Caco-2 (cell line): ENCODE results near the gene CMC2. TPM values are rescaled to one million over a fixed set of nuclear protein-coding genes. Genes with fewer than 3 reads are reported as not detected.

Source experiments
- BruUV-seq: library from RNA; stranded (reverse); fragments of 400-500 nt; replicated peaks from 2 replicates; lab custom pipeline; 2021; lab: Mats Ljungman, UMichigan
- CTCF ChIA-PET: fragments of 300-600 bp; sonication (Branson Sonifier 250); formaldehyde crosslinking; loops from one replicate; lab custom pipeline; 2022; ENCODE audit warnings: antibody characterized with exemption; lab: Charles Lee
- POLR2A ChIA-PET: fragments of 300-600 bp; sonication (Branson Sonifier 250); formaldehyde crosslinking; loops from one replicate; lab custom pipeline; 2022; ENCODE audit warnings: antibody characterized with exemption; lab: Charles Lee
- DNase-seq, 2 experiments: peaks; one replicate each; pipeline versions ENCODE4 v3.0.0 to v3.0.0-alpha.2; 2020 to 2022
- H3K27me3 ChIP-seq: replicated peaks from 2 replicates; pipeline ENCODE4 v1.6.0; 2011; ENCODE audit warnings: low read length; ENCODE audit not compliant: control insufficient read depth, insufficient read depth
- H3K36me3 ChIP-seq: 2 replicates; pipeline ENCODE4 v1.5.1; 2011; ENCODE audit warnings: low read length; ENCODE audit not compliant: control insufficient read depth, insufficient read depth
- H3K4me1 ChIP-seq: fragments of 250-450 bp; sonication (Bioruptor Pico); 2 replicates; pipeline ENCODE4 v1.5.1; 2020; ENCODE audit warnings: mild to moderate bottlenecking
- H3K4me3 ChIP-seq: 2 replicates; pipeline ENCODE4 v1.5.1; 2011; ENCODE audit warnings: low read depth, mild to moderate bottlenecking, control low read depth, low read length
- H3K9me3 ChIP-seq: fragments of 250-450 bp; sonication (Bioruptor Pico); 2 replicates; pipeline ENCODE4 v1.5.1; 2020; ENCODE audit warnings: mild to moderate bottlenecking, moderate library complexity
- H3K27ac Mint-ChIP-seq: one replicate; pipeline ENCODE4 v1.8.0; 2022; ENCODE audit warnings: mixed read lengths; ENCODE audit not compliant: unreplicated experiment
- H3K27me3 Mint-ChIP-seq: one replicate; pipeline ENCODE4 v1.8.0; 2022; ENCODE audit warnings: mixed read lengths; ENCODE audit not compliant: insufficient read depth, unreplicated experiment
- H3K36me3 Mint-ChIP-seq: one replicate; pipeline ENCODE4 v1.8.0; 2022; ENCODE audit warnings: mild to moderate bottlenecking, mixed read lengths; ENCODE audit not compliant: insufficient read depth, unreplicated experiment
- H3K4me1 Mint-ChIP-seq: one replicate; pipeline ENCODE4 v1.8.0; 2022; ENCODE audit warnings: low read depth, mixed read lengths; ENCODE audit not compliant: unreplicated experiment
- H3K4me3 Mint-ChIP-seq: one replicate; pipeline ENCODE4 v1.8.0; 2022; ENCODE audit warnings: mild to moderate bottlenecking, moderate library complexity, mixed read lengths; ENCODE audit not compliant: unreplicated experiment
- H3K9me3 Mint-ChIP-seq: one replicate; pipeline ENCODE4 v1.8.0; 2022; ENCODE audit warnings: mixed read lengths; ENCODE audit not compliant: unreplicated experiment
- intact Hi-C: fragments of 100-400 bp; cut with micrococcal nuclease; formaldehyde crosslinking; loops from one replicate; pipeline ENCODE4 v1.10.0; 2022; ENCODE audit not compliant: unreplicated experiment
- total RNA-seq: library from RNA; stranded (reverse); gene quantifications from 2 replicates; pipeline ENCODE4 v1.2.3, GENCODE V29; 2022
- TF ChIP-seq, protein P1 (sequence below), 2 experiments: fragments of 200-600 bp in 1 of 2; IDR thresholded peaks; 1 replicate in 1 of 2; 2 replicates in 1 of 2; pipeline versions ENCODE4 v1.5.1 to v1.8.0; 2011 to 2022; ENCODE audit warnings: antibody characterized with exemption in 1 of 2, control low read depth in 1 of 2, inconsistent platforms in 1 of 2, low read depth in 1 of 2, low read length in 1 of 2, mild to moderate bottlenecking in 1 of 2, moderate library complexity in 1 of 2; ENCODE audit not compliant: insufficient read depth in 1 of 2, severe bottlenecking in 1 of 2, unreplicated experiment in 1 of 2

The CMC2 gene
- total RNA-seq, 1 experiment from 2014 or later = 94.1 TPM

- peak in 1 of 2 experiments; percentile 69 for DNase-seq
- peak overlapping the region; percentile 75 for H3K4me3 Mint-ChIP-seq
- Histone ChIP-seq H3K9me3 (no peaks in the 10 kb centered on the region), H3K4me3 (peak overlapping the region; percentile 29), H3K36me3 (no peaks in the 10 kb centered on the region), H3K27me3 (no peaks in the 10 kb centered on the region), H3K4me1 (peaks cover 58% of the 10 kb centered on the region)
- intact Hi-C loops = loop anchor here (1.0 kb wide), 1 partner anchor 10 kb away; the partner anchor contains the start of gene CENPN
- H3K36me3 Mint-ChIP-seq = peaks cover 28% of the 10 kb centered on the region
- TF ChIP-seq, protein P1, sequence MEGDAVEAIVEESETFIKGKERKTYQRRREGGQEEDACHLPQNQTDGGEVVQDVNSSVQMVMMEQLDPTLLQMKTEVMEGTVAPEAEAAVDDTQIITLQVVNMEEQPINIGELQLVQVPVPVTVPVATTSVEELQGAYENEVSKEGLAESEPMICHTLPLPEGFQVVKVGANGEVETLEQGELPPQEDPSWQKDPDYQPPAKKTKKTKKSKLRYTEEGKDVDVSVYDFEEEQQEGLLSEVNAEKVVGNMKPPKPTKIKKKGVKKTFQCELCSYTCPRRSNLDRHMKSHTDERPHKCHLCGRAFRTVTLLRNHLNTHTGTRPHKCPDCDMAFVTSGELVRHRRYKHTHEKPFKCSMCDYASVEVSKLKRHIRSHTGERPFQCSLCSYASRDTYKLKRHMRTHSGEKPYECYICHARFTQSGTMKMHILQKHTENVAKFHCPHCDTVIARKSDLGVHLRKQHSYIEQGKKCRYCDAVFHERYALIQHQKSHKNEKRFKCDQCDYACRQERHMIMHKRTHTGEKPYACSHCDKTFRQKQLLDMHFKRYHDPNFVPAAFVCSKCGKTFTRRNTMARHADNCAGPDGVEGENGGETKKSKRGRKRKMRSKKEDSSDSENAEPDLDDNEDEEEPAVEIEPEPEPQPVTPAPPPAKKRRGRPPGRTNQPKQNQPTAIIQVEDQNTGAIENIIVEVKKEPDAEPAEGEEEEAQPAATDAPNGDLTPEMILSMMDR (IDR thresholded peaks at IDR 0.05; ENCODE audit: insufficient read depth in 1 of 2, low read depth in 1 of 2, low read length in 1 of 2, severe bottlenecking in 1 of 2, unreplicated experiment in 1 of 2) = no peak
- ChIA-PET CTCF (interaction anchor here (0.6 to 1.8 kb wide), 5 partner anchors 10 to 84 kb away, joined by 3 to 9 read pairs (median 4); partner anchors contain the start of genes ATMIN, CENPN and CMC2), POLR2A (interaction anchor here (0.6 to 2.0 kb wide), 2 partner anchors 10 to 603 kb away, joined by 4 to 10 read pairs; partner anchors contain the start of genes CENPN and CMC2)
- BruUV-seq = no TSS peak
- H3K4me1 Mint-ChIP-seq = peaks cover 67% of the 10 kb centered on the region
- H3K9me3 Mint-ChIP-seq = no peaks in the 10 kb centered on the region
- H3K27ac Mint-ChIP-seq = peak overlapping the region; percentile 80
- H3K27me3 Mint-ChIP-seq = no peaks in the 10 kb centered on the region
Observed at GRCh38 chr16:80997139-80997798, 9.4 kb downstream of the CMC2 start.

DNA sequence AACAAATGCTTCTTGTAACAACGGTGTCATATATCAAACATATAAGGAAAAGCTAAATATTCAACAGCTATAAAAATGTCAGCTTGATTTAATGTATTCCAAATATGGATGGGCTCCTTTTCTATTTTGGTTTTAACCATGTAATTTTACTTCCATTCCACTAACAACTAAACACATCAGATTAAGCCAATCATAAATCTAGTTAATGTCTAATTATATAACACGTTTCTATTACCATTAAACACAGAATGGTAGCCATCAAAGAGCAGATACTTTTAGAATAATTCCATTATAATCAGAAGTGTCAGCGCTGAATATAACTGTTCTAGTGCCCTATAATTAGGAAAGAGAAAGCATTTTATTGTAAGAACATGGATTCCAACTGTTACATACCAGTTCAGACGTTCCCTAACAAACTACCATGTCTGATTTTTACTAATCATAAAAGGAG, 10.0 kb downstream of the CMC2 start:
- H3K4me3 Mint-ChIP-seq = peak overlapping the region; percentile 75
- H3K4me3 ChIP-seq = peak overlapping the region; percentile 29; the same call in 1 of the 2 replicates
- H3K4me1 Mint-ChIP-seq = peaks cover 68% of the 10 kb centered on the region
- peaks cover 63% of the 10 kb centered on the region for H3K4me1 ChIP-seq
- TSS peak; percentile 15 for BruUV-seq
- H3K36me3 Mint-ChIP-seq = peaks cover 31% of the 10 kb centered on the region
- H3K27me3 ChIP-seq = no peaks in the 10 kb centered on the region
- TF ChIP-seq, protein P1 (IDR thresholded peaks at IDR 0.05; ENCODE audit: insufficient read depth in 1 of 2, low read depth in 1 of 2, low read length in 1 of 2, severe bottlenecking in 1 of 2, unreplicated experiment in 1 of 2) = no peak
- H3K27ac Mint-ChIP-seq = peak overlapping the region; percentile 80
- intact Hi-C loops = loop anchor here (1.0 kb wide), 1 partner anchor 11 kb away; the partner anchor contains the start of gene CENPN
- no peaks in the 10 kb centered on the region for H3K9me3 ChIP-seq
- no peaks in the 10 kb centered on the region for H3K27me3 Mint-ChIP-seq
- CTCF ChIA-PET = interaction anchor here (1.0 to 1.8 kb wide), 3 partner anchors 10 to 47 kb away, joined by 3 to 9 read pairs (median 8); partner anchors contain the start of genes ATMIN, CENPN and CMC2
- POLR2A ChIA-PET = interaction anchor here (2.0 kb wide), 1 partner anchor 10 kb away, joined by 10 read pairs; the partner anchor contains the start of genes CENPN and CMC2
- no peaks in the 10 kb centered on the region for H3K9me3 Mint-ChIP-seq
- no peaks in the 10 kb centered on the region for H3K36me3 ChIP-seq
- DNase-seq = no peak

DNA sequence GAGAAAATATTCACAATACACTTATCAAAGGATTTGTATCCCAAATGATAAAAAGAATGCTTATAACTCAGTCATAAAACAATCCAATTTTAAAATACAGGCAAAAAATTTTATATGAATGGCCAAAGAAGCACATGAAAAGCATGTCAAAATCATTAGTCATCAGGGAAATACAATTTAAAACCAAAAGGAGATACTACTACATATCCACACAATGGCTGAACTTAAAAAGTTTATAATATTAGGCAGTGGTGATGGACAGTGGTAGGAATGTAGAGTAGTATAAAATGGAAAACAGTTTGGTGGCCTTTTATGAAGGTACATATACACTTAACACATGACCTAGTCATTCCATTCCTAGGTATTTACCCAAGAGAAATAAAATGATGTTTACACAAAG, 12.2 kb downstream of the CMC2 start:
- Histone ChIP-seq H3K4me3 (no peak overlapping the region), H3K27me3 (no peaks in the 10 kb centered on the region), H3K4me1 (peaks cover 56% of the 10 kb centered on the region), H3K9me3 (no peaks in the 10 kb centered on the region), H3K36me3 (0 out of 2 replicates have a peak, but pooled peaks cover 1% of the 10 kb centered on the region)
- no peaks in the 10 kb centered on the region for H3K9me3 Mint-ChIP-seq
- no peak overlapping the region for H3K4me3 Mint-ChIP-seq
- POLR2A ChIA-PET = interaction anchor here (0.9 kb wide), 1 partner anchor 13 kb away, joined by 3 read pairs; the partner anchor contains the start of genes CENPN and CMC2
- no peak for DNase-seq
- BruUV-seq = no TSS peak
- H3K27ac Mint-ChIP-seq = peak overlapping the region; percentile 91
- intact Hi-C loops = no loop called here
- CTCF ChIA-PET = interaction anchor here (0.7 kb wide), 1 partner anchor 1372 kb away, joined by 9 read pairs; no protein-coding TSS in a partner anchor
- H3K27me3 Mint-ChIP-seq = no peaks in the 10 kb centered on the region
- TF ChIP-seq, protein P1 (IDR thresholded peaks at IDR 0.05; ENCODE audit: insufficient read depth in 1 of 2, low read depth in 1 of 2, low read length in 1 of 2, severe bottlenecking in 1 of 2, unreplicated experiment in 1 of 2) = no peak
- peaks cover 25% of the 10 kb centered on the region for H3K36me3 Mint-ChIP-seq
- peaks cover 71% of the 10 kb centered on the region for H3K4me1 Mint-ChIP-seq
